HCT116 (cell line): ENCODE results near the gene RUNX2. TPM values are rescaled to one million over a fixed set of nuclear protein-coding genes. Genes with fewer than 3 reads are reported as not detected.
"Not testable (repeated sequence)": the region's sequence is repeated elsewhere in the genome, so short reads cannot be mapped to it uniquely, and the experiment has no call there.

Experiments used
- ATAC-seq: fragments of 200-7000 bp; cut with Tn5 transposase; 2 replicates; pipeline ENCODE4 v1.9.1; 2020; ENCODE audit warnings: mild to moderate bottlenecking, moderate library complexity
- BruUV-seq: library from RNA; stranded (reverse); fragments of 400-500 nt; replicated peaks from 2 replicates; lab custom pipeline; 2021; lab: Mats Ljungman, UMichigan
- CTCF ChIA-PET: fragments of 300-600 bp; sonication (Branson Sonifier 250); formaldehyde crosslinking; loops from one replicate; lab custom pipeline; 2021; ENCODE audit warnings: antibody characterized with exemption; lab: Charles Lee
- POLR2A ChIA-PET: fragments of 300-600, 350-600 bp; sonication (Branson Sonifier 250); formaldehyde crosslinking; loops from one replicate; lab custom pipeline; 2021; ENCODE audit warnings: antibody characterized with exemption; lab: Charles Lee
- RAD21 ChIA-PET, 2 experiments: fragments of 300-600 bp; sonication (Branson Sonifier 250); formaldehyde crosslinking; loops; one replicate each; lab custom pipeline; 2023; ENCODE audit warnings: low total read pairs in 2 of 2; ENCODE audit not compliant: uncharacterized antibody in 2 of 2, unreplicated experiment in 2 of 2, low non-redundant PET in 1 of 2; lab: Charles Lee
- DNase-seq: peaks from one replicate; pipeline ENCODE4 v3.0.0-alpha.2; 2010; ENCODE audit warnings: low read depth, low spot score
- H2AFZ ChIP-seq: fragments of 200-600 bp; shearing (Covaris generic), sonication (generic); 2 replicates; pipeline ENCODE4 v1.6.1; 2017; ENCODE audit warnings: low read depth, mixed run types, mixed read lengths, antibody characterized with exemption, low read length; ENCODE audit not compliant: poor library complexity, severe bottlenecking
- H3K27ac ChIP-seq: 2 replicates; pipeline ENCODE4 v1.5.1; 2012; ENCODE audit warnings: low read depth, low read length
- H3K27me3 ChIP-seq: fragments of 200-600 bp; sonication (generic); 2 replicates; pipeline ENCODE4 v1.6.1; 2016; ENCODE audit warnings: mixed run types, low read length, mixed read lengths; ENCODE audit not compliant: insufficient read depth
- H3K36me3 ChIP-seq, 2 experiments: fragments of 200-500 bp in 1 of 2; fragments of 200-600 bp in 1 of 2; sonication (Bioruptor generic) in 1 of 2; sonication (generic) in 1 of 2; 2 replicates each; pipeline versions ENCODE4 v1.5.1 to v1.6.1; 2014 to 2016; ENCODE audit warnings: low read length in 2 of 2, inconsistent platforms in 1 of 2, mixed read lengths in 1 of 2, mixed run types in 1 of 2; ENCODE audit not compliant: insufficient read depth in 2 of 2, control insufficient read depth in 1 of 2
- H3K4me1 ChIP-seq, 2 experiments: fragments of 200-600 bp in 1 of 2; sonication (generic) in 1 of 2; 2 replicates each; pipeline versions ENCODE4 v1.5.1 to v1.6.1; 2012 to 2017; ENCODE audit warnings: low read length in 2 of 2, inconsistent platforms in 1 of 2, mild to moderate bottlenecking in 1 of 2, mixed read lengths in 1 of 2, mixed run types in 1 of 2, moderate library complexity in 1 of 2; ENCODE audit not compliant: insufficient read depth in 2 of 2, control insufficient read depth in 1 of 2
- H3K4me2 ChIP-seq: fragments of 200-600 bp; sonication (generic); 2 replicates; pipeline ENCODE4 v1.6.1; 2017; ENCODE audit warnings: mixed run types, low read length, mixed read lengths
- H3K4me3 ChIP-seq, 2 experiments: fragments of 200-600 bp in 1 of 2; sonication (generic) in 1 of 2; replicated peaks in 1 of 2; 2 replicates each; pipeline ENCODE4 v1.5.1; 2011 to 2016; ENCODE audit warnings: low read length in 2 of 2, control low read depth in 1 of 2, low read depth in 1 of 2, mild to moderate bottlenecking in 1 of 2, mixed read lengths in 1 of 2, mixed run types in 1 of 2
- H3K79me2 ChIP-seq: fragments of 200-600 bp; sonication (generic); 2 replicates; pipeline ENCODE4 v1.6.1; 2017; ENCODE audit warnings: mild to moderate bottlenecking, mixed run types, low read length, moderate library complexity, mixed read lengths; ENCODE audit not compliant: insufficient read depth
- H3K9ac ChIP-seq: fragments of 200-600 bp; sonication (generic); 2 replicates; pipeline ENCODE4 v1.6.1; 2016; ENCODE audit warnings: low read length, mixed read lengths
- H3K9me2 ChIP-seq: fragments of 200-600 bp; sonication (generic), shearing (Covaris generic); 2 replicates; pipeline ENCODE4 v1.6.1; 2017; ENCODE audit warnings: mixed run types, mild to moderate bottlenecking, moderate library complexity; ENCODE audit not compliant: insufficient read depth
- H3K9me3 ChIP-seq, 2 experiments: fragments of 200-500 bp in 1 of 2; fragments of 200-600 bp in 1 of 2; sonication (Bioruptor generic) in 1 of 2; sonication (generic) in 1 of 2; 2 replicates each; pipeline ENCODE4 v1.6.1; 2014 to 2017; ENCODE audit warnings: low read length in 2 of 2, mixed read lengths in 2 of 2, inconsistent platforms in 1 of 2, low read depth in 1 of 2, mild to moderate bottlenecking in 1 of 2, mixed run types in 1 of 2, moderate library complexity in 1 of 2; ENCODE audit not compliant: control insufficient read depth in 1 of 2, insufficient read depth in 1 of 2
- H4K20me1 ChIP-seq: fragments of 200-600 bp; sonication (generic), shearing (Covaris generic); 2 replicates; pipeline ENCODE4 v1.6.1; 2017; ENCODE audit warnings: mixed run types, mild to moderate bottlenecking, moderate library complexity; ENCODE audit not compliant: insufficient read depth
- EZH2phosphoT487 ChIP-seq: fragments of 200-600 bp; IDR thresholded peaks from 2 replicates; pipeline ENCODE4 v1.6.1; 2018; ENCODE audit warnings: antibody characterized with exemption, borderline replicate concordance
- SP1 ChIP-seq: IDR thresholded peaks from 2 replicates; pipeline ENCODE4 v1.6.1; 2012; ENCODE audit warnings: low read depth
- intact Hi-C: fragments of 100-400 bp; cut with micrococcal nuclease; formaldehyde crosslinking; loops from 2 replicates; pipeline ENCODE4 v1.10.0; 2022
- total RNA-seq: library from RNA; stranded (reverse); gene quantifications from one replicate; pipeline ENCODE4 v1.2.1, GENCODE V29; 2021; ENCODE audit not compliant: unreplicated experiment

RUNX2 gene
- total RNA-seq, 1 experiment from 2014 or later: 1.1 TPM

DNA sequence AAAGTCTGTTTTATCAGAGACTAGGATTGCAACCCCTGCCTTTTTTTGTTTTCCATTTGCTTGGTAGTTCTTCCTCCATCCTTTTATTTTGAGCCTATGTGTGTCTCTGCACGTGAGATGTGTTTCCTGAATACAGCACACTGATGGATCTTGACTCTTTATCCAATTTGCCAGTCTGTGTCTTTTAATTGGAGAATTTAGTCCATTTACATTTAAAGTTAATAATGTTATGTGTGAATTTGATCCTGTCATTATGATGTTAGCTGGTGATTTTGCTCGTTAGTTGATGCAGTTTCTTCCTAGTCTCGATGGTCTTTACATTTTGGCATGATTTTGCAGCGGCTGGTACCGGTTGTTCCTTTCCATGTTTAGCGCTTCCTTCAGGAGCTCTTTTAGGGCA lies 345.0 kb downstream of the RUNX2 start:
- H3K79me2 ChIP-seq, H3K9me2 ChIP-seq, H4K20me1 ChIP-seq, H3K9me3 ChIP-seq, intact Hi-C loops, ATAC-seq, H3K27ac ChIP-seq, CTCF ChIA-PET, POLR2A ChIA-PET, H3K27me3 ChIP-seq, H3K36me3 ChIP-seq, RAD21 ChIA-PET, H2AFZ ChIP-seq, H3K4me2 ChIP-seq, BruUV-seq, H3K4me1 ChIP-seq, H3K9ac ChIP-seq, DNase-seq, H3K4me3 ChIP-seq: not testable (repeated sequence)

DNA sequence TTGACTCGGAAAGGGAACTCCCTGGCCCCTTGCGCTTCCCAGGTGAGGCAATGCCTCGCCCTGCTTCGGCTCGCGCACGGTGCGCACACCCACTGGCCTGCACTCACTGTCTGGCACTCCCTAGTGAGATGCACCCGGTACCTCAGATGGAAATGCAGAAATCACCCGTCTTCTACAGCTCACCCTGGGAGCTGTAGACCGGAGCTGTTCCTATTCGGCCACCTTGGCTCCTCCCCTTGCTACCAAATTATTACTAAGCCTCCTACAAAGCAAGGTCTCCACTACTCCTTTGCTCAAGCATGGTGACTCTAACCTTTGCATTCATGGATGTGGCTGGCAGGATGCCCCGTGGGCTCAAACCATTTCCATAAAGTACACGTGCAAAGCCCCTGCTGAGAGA lies 347.0 kb downstream of the RUNX2 start:
- H3K36me3 ChIP-seq, CTCF ChIA-PET, BruUV-seq, H3K9me3 ChIP-seq, H3K9me2 ChIP-seq, RAD21 ChIA-PET, intact Hi-C loops, POLR2A ChIA-PET, ATAC-seq, H3K27me3 ChIP-seq, DNase-seq, H4K20me1 ChIP-seq, H3K4me1 ChIP-seq, H3K79me2 ChIP-seq, H3K4me3 ChIP-seq, H3K27ac ChIP-seq, H3K4me2 ChIP-seq, H2AFZ ChIP-seq, H3K9ac ChIP-seq: not testable (repeated sequence)

DNA sequence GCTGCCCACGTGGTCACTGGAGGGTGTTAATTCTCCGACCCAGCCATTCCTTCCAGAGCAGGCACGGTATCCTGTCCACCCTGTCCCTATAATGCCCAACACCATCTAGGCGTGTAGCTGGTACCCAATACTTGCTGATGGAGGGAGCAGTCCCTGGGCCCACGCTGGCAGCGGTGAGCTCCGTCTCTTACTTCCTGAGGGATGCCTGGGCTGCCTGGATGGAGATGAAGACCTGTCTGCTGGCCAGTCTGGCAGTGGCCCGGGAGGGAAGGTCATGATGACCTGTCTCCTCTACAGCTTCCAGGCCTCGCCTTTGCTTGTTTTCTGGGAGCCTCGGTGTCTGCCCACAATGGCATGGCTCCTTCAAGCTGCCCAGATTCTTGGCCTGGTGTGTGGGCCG lies 347.5 kb downstream of the RUNX2 start:
- CTCF ChIA-PET: no interaction called here
- Histone ChIP-seq H3K4me1 (no peaks in the 10 kb centered on the region), H3K9ac (no peak overlapping the region), H3K4me2 (no peak overlapping the region), H3K27me3 (no peaks in the 10 kb centered on the region), H3K4me3 (no peak overlapping the region), H2AFZ (no peak overlapping the region)
- DNase-seq (no peak), ATAC-seq (no peak)
- BruUV-seq: no TSS peak
- POLR2A ChIA-PET: no interaction called here
- no peak for TF ChIP-seq SP1
- TF ChIP-seq EZH2phosphoT487: no peak
- TF ChIP-seq, all 23 proteins: peak for 0
- Histone ChIP-seq H3K36me3 (no peaks in the 10 kb centered on the region), H3K79me2 (no peaks in the 10 kb centered on the region), H3K9me3 (no peaks in the 10 kb centered on the region), H3K9me2 (no peaks in the 10 kb centered on the region), H4K20me1 (no peaks in the 10 kb centered on the region), H3K27ac (no peak overlapping the region)
- intact Hi-C loops: no loop called here
- RAD21 ChIA-PET: no interaction called here
